GM18519 (cell line): ENCODE data around the gene AGAP1.

ENCODE experiments used
- ATAC-seq: cut with Tn5 transposase; IDR thresholded peaks from one replicate; pipeline ENCODE4 v1.9.1; 2021; ENCODE audit warnings: mild to moderate bottlenecking, moderate library complexity; ENCODE audit not compliant: unreplicated experiment, low FRiP score

Gene AGAP1

DNA sequence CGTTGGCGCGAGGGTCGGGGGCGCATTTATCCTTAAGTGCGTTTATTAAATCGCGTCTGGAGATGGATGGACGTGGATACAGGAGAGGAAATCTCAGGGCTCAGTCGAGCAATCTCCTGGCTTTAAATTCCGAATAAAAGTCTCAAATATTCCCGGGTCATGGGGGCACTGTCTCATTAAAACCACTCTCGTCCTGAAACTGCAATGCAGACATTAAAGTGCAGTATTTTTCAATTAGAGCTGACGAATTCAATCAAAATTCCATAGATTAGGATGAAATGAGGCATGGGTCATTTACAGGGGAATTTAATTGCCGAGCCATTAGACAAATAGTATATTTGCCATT lies 685.0 kb downstream of the AGAP1 start:
- ATAC-seq, result no peak

DNA sequence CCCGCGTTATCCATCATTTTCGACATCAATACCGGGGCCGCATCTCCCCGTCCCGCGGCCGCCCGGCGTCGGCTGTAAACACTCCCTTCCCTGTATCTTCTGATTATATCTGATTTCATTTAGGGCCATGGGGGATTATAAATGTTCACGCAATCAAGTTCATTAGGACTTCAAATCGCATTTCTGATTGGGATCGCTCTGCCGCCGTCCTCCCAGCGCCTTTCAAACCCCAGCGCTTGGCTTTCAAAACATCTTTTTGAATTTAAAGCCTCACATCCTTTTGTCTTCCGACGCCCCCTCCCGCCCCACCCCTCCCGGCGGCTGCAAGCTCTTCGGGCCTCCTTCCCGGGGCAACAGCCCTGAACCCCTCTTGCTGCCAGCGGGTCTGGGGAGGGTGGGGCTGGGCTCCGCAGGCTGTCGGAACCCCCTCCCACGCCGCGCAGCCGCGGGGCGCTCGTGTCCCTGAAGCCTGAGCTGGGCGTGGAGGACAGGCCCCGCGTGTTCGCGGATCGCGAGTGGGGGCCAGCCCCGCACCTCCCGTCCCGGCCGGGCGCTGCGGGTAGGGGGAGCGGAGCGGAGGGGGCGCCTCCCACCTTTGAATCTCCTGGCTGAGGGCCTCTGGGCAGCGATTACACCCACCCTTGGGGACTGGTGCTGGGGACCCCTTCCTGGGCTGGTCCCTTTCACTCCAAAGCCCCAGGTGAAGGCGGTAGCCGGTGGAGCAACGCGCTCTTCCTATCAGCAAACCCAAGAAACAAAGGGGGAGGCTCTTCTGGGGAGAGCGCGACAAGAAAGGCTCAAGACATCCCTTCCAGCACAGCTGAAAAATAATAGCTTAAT lies 685.6 kb downstream of the AGAP1 start:
- no peak for ATAC-seq

DNA sequence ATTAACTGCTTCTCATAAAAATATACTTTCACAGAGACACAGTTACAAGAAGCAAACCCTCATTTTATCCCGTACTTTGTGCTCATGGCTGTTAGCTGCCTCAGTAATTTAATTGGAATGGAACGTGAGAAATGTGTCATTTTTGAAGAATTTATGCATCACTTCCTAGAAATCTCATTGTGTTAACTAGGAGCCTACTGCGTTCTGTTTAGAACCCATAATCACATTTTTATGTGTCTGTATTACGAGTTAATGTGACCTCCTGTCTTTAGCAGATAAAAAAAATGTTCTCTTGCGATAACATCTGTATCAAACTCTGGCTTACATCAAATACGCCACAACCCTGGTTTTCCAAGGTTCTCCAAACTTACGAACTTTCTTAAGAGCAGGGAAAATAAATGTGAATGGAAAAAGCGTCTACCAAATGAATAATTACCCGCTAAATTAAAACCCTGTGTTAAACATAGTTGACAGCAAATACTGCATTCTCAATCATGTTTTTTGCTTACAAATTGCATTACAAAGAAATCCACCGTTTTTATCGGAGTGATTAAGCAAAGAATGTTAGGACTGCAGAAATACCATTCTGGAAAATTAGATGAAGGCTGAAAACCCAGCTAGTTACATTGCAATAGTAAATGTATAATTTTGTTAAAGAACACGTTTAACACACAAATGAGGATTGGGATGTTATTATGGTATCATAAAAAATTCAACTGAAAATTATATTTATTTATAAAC lies 686.4 kb downstream of the AGAP1 start:
- no peak for ATAC-seq

DNA sequence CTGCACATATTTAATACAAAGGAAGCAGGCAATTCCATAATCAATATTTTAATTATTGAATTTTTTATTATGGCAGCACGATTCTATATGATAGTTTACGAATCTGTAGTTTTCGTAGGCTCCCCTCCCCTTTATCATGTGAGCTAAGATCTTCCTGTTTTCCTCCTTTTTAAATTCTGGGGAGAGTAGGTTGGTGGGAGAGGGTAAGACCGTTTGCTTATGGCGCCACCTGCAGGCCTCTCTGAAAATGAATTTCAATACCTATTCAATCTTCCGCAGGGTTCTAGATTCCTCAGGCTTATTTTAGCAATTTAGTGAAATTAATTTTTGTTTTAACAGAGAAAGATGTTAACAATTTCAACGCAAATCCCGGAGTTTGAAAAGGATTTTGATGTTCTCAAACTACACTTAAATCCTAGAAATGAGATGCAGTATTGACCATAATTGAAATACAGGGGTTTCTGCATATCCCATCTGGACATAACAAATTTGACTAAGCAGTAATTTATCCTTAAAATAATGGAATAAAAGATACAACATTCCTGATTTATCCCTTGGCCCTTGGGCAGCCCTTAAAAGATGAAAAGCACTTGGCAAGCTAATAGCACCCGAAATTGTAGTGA lies 687.1 kb downstream of the AGAP1 start:
- ATAC-seq, result no peak
